HCT116 (cell line): Measurements from ENCODE around the gene SNTB2. TPM values are rescaled to one million over a fixed set of nuclear protein-coding genes. Genes with fewer than 3 reads are reported as not detected.

Source experiments
- ATAC-seq: fragments of 200-7000 bp; cut with Tn5 transposase; 2 replicates; pipeline ENCODE4 v1.9.1; 2020; ENCODE audit warnings: mild to moderate bottlenecking, moderate library complexity
- BruUV-seq: library from RNA; stranded (reverse); fragments of 400-500 nt; replicated peaks from 2 replicates; lab custom pipeline; 2021; lab: Mats Ljungman, UMichigan
- CTCF ChIA-PET: fragments of 300-600 bp; sonication (Branson Sonifier 250); formaldehyde crosslinking; loops from one replicate; lab custom pipeline; 2021; ENCODE audit warnings: antibody characterized with exemption; lab: Charles Lee
- POLR2A ChIA-PET: fragments of 300-600, 350-600 bp; sonication (Branson Sonifier 250); formaldehyde crosslinking; loops from one replicate; lab custom pipeline; 2021; ENCODE audit warnings: antibody characterized with exemption; lab: Charles Lee
- RAD21 ChIA-PET, 2 experiments: fragments of 300-600 bp; sonication (Branson Sonifier 250); formaldehyde crosslinking; loops; one replicate each; lab custom pipeline; 2023; ENCODE audit warnings: low total read pairs in 2 of 2; ENCODE audit not compliant: uncharacterized antibody in 2 of 2, unreplicated experiment in 2 of 2, low non-redundant PET in 1 of 2; lab: Charles Lee
- DNase-seq: peaks from one replicate; pipeline ENCODE4 v3.0.0-alpha.2; 2010; ENCODE audit warnings: low read depth, low spot score
- H2AFZ ChIP-seq: fragments of 200-600 bp; shearing (Covaris generic), sonication (generic); 2 replicates; pipeline ENCODE4 v1.6.1; 2017; ENCODE audit warnings: low read depth, mixed run types, mixed read lengths, antibody characterized with exemption, low read length; ENCODE audit not compliant: poor library complexity, severe bottlenecking
- H3K27ac ChIP-seq: 2 replicates; pipeline ENCODE4 v1.5.1; 2012; ENCODE audit warnings: low read depth, low read length
- H3K27me3 ChIP-seq: fragments of 200-600 bp; sonication (generic); 2 replicates; pipeline ENCODE4 v1.6.1; 2016; ENCODE audit warnings: mixed run types, low read length, mixed read lengths; ENCODE audit not compliant: insufficient read depth
- H3K36me3 ChIP-seq, 2 experiments: fragments of 200-500 bp in 1 of 2; fragments of 200-600 bp in 1 of 2; sonication (Bioruptor generic) in 1 of 2; sonication (generic) in 1 of 2; 2 replicates each; pipeline versions ENCODE4 v1.5.1 to v1.6.1; 2014 to 2016; ENCODE audit warnings: low read length in 2 of 2, inconsistent platforms in 1 of 2, mixed read lengths in 1 of 2, mixed run types in 1 of 2; ENCODE audit not compliant: insufficient read depth in 2 of 2, control insufficient read depth in 1 of 2
- H3K4me1 ChIP-seq, 2 experiments: fragments of 200-600 bp in 1 of 2; sonication (generic) in 1 of 2; 2 replicates each; pipeline versions ENCODE4 v1.5.1 to v1.6.1; 2012 to 2017; ENCODE audit warnings: low read length in 2 of 2, inconsistent platforms in 1 of 2, mild to moderate bottlenecking in 1 of 2, mixed read lengths in 1 of 2, mixed run types in 1 of 2, moderate library complexity in 1 of 2; ENCODE audit not compliant: insufficient read depth in 2 of 2, control insufficient read depth in 1 of 2
- H3K4me2 ChIP-seq: fragments of 200-600 bp; sonication (generic); 2 replicates; pipeline ENCODE4 v1.6.1; 2017; ENCODE audit warnings: mixed run types, low read length, mixed read lengths
- H3K4me3 ChIP-seq, 2 experiments: fragments of 200-600 bp in 1 of 2; sonication (generic) in 1 of 2; replicated peaks in 1 of 2; 2 replicates each; pipeline ENCODE4 v1.5.1; 2011 to 2016; ENCODE audit warnings: low read length in 2 of 2, control low read depth in 1 of 2, low read depth in 1 of 2, mild to moderate bottlenecking in 1 of 2, mixed read lengths in 1 of 2, mixed run types in 1 of 2
- H3K79me2 ChIP-seq: fragments of 200-600 bp; sonication (generic); 2 replicates; pipeline ENCODE4 v1.6.1; 2017; ENCODE audit warnings: mild to moderate bottlenecking, mixed run types, low read length, moderate library complexity, mixed read lengths; ENCODE audit not compliant: insufficient read depth
- H3K9ac ChIP-seq: fragments of 200-600 bp; sonication (generic); 2 replicates; pipeline ENCODE4 v1.6.1; 2016; ENCODE audit warnings: low read length, mixed read lengths
- H3K9me2 ChIP-seq: fragments of 200-600 bp; sonication (generic), shearing (Covaris generic); 2 replicates; pipeline ENCODE4 v1.6.1; 2017; ENCODE audit warnings: mixed run types, mild to moderate bottlenecking, moderate library complexity; ENCODE audit not compliant: insufficient read depth
- H3K9me3 ChIP-seq, 2 experiments: fragments of 200-500 bp in 1 of 2; fragments of 200-600 bp in 1 of 2; sonication (Bioruptor generic) in 1 of 2; sonication (generic) in 1 of 2; 2 replicates each; pipeline ENCODE4 v1.6.1; 2014 to 2017; ENCODE audit warnings: low read length in 2 of 2, mixed read lengths in 2 of 2, inconsistent platforms in 1 of 2, low read depth in 1 of 2, mild to moderate bottlenecking in 1 of 2, mixed run types in 1 of 2, moderate library complexity in 1 of 2; ENCODE audit not compliant: control insufficient read depth in 1 of 2, insufficient read depth in 1 of 2
- H4K20me1 ChIP-seq: fragments of 200-600 bp; sonication (generic), shearing (Covaris generic); 2 replicates; pipeline ENCODE4 v1.6.1; 2017; ENCODE audit warnings: mixed run types, mild to moderate bottlenecking, moderate library complexity; ENCODE audit not compliant: insufficient read depth
- CBX3 ChIP-seq: IDR thresholded peaks from 2 replicates; pipeline ENCODE4 v1.6.1; 2012; ENCODE audit warnings: low read depth
- CEBPB ChIP-seq: IDR thresholded peaks from 2 replicates; pipeline ENCODE4 v1.6.1; 2012; ENCODE audit warnings: low read depth
- EGR1 ChIP-seq: IDR thresholded peaks from 2 replicates; pipeline ENCODE4 v1.6.1; 2012; ENCODE audit warnings: low read depth
- ELF1 ChIP-seq: IDR thresholded peaks from 2 replicates; pipeline ENCODE4 v1.6.1; 2012; ENCODE audit warnings: low read depth, borderline replicate concordance
- EZH2 ChIP-seq: fragments of 200-600 bp; sonication (generic); IDR thresholded peaks from 2 replicates; pipeline ENCODE4 v1.6.1; 2017; ENCODE audit warnings: antibody characterized with exemption, mixed run types
- EZH2phosphoT487 ChIP-seq: fragments of 200-600 bp; IDR thresholded peaks from 2 replicates; pipeline ENCODE4 v1.6.1; 2018; ENCODE audit warnings: antibody characterized with exemption, borderline replicate concordance
- FOSL1 ChIP-seq: IDR thresholded peaks from 2 replicates; pipeline ENCODE4 v1.6.1; 2012; ENCODE audit warnings: low read depth
- POLR2A ChIP-seq: IDR thresholded peaks from 2 replicates; pipeline ENCODE4 v1.7.0; 2011; ENCODE audit warnings: borderline replicate concordance; ENCODE audit not compliant: insufficient read depth, insufficient read length; ENCODE audit errors: extremely low read depth
- POLR2AphosphoS5 ChIP-seq: IDR thresholded peaks from 2 replicates; pipeline ENCODE4 v1.6.1; 2011; ENCODE audit warnings: mild to moderate bottlenecking, low read depth, low read length, moderate library complexity
- RAD21 ChIP-seq: IDR thresholded peaks from 2 replicates; pipeline ENCODE4 v1.6.1; 2012; ENCODE audit warnings: low read depth, mild to moderate bottlenecking
- SIN3A ChIP-seq: IDR thresholded peaks from 2 replicates; pipeline ENCODE4 v1.6.1; 2012; ENCODE audit warnings: low read depth
- SP1 ChIP-seq: IDR thresholded peaks from 2 replicates; pipeline ENCODE4 v1.6.1; 2012; ENCODE audit warnings: low read depth
- SRF ChIP-seq: IDR thresholded peaks from 2 replicates; pipeline ENCODE4 v1.6.1; 2012; ENCODE audit warnings: low read depth
- YY1 ChIP-seq: IDR thresholded peaks from 2 replicates; pipeline ENCODE4 v1.6.1; 2011; ENCODE audit warnings: low read length, low read depth, moderate library complexity, mild to moderate bottlenecking; ENCODE audit not compliant: insufficient replicate concordance; ENCODE audit errors: extremely low read depth
- ZFX ChIP-seq: fragments of 450-650 bp; IDR thresholded peaks from 2 replicates; pipeline ENCODE4 v1.6.1; 2017
- ZNF274 ChIP-seq: fragments of 200-500 bp; sonication (Bioruptor generic); IDR thresholded peaks from 2 replicates; pipeline ENCODE4 v1.6.1; 2014; ENCODE audit warnings: mild to moderate bottlenecking, low read depth, low read length, inconsistent platforms
- intact Hi-C: fragments of 100-400 bp; cut with micrococcal nuclease; formaldehyde crosslinking; loops from 2 replicates; pipeline ENCODE4 v1.10.0; 2022
- total RNA-seq: library from RNA; stranded (reverse); gene quantifications from one replicate; pipeline ENCODE4 v1.2.1, GENCODE V29; 2021; ENCODE audit not compliant: unreplicated experiment
- TF ChIP-seq, protein P1 (sequence below), 3 experiments: fragments of 200-600 bp in 1 of 3; sonication (generic) in 1 of 3; IDR thresholded peaks in 2 of 3; conservative IDR thresholded peaks in 1 of 3; 2 replicates each; pipeline ENCODE4 v1.5.1; 2012 to 2017; ENCODE audit warnings: low read depth in 2 of 3, low read length in 2 of 3, antibody characterized with exemption in 1 of 3, borderline replicate concordance in 1 of 3, control low read depth in 1 of 3, mild to moderate bottlenecking in 1 of 3, mixed read lengths in 1 of 3, mixed run types in 1 of 3, moderate library complexity in 1 of 3; ENCODE audit not compliant: insufficient read depth in 1 of 3
- TF ChIP-seq, protein P2 (sequence below): IDR thresholded peaks from 2 replicates; pipeline ENCODE4 v1.6.1; 2011; ENCODE audit warnings: mild to moderate bottlenecking, low read length, moderate library complexity; ENCODE audit not compliant: insufficient replicate concordance; ENCODE audit errors: extremely low read depth

The SNTB2 gene
- total RNA-seq, 1 experiment from 2014 or later = 38.1 TPM

DNA sequence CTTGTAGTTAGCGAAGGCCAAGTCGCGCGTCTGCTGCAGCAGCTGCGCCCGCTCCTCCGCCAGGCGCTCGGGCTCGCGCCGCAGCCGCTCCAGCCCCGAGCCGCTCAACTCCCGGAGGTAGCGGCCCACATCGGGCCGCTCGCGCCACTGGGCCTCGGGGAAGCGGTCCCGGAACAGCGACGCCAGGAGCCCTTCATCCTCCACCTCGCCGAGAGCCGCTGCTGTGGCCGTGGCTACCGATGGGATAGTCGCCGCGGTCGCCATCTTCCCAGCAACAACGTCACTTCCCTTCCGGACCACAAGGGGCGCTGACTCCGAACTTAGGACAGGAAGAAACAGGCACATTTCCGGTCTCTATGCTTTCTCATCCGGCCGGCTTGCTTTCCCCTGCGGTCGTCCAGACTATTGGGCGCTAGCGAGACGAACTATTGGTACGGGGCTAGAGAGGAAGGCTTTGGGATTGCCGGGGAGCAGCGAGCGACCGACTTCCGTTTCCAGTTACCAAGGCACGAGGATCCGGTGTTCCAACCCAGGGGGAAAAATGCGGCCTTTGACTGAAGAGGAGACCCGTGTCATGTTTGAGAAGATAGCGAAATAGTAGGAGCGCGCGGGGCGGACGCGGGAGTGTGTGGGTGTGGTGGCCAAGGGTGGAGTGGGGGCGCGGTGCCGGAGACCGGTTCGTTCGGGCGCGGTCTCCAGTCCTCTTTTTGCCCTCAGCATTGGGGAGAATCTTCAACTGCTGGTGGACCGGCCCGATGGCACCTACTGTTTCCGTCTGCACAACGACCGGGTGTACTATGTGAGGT is 152.5 kb downstream of the SNTB2 start, which contains the start of the genes COG8 and NIP7 (continued):
- TF ChIP-seq ZFX (peak; percentile 57; the same call in 1 of the 2 replicates), EGR1 (no peak), EZH2 (no peak), RAD21 (no peak), CEBPB (no peak)
- TF ChIP-seq, all 23 proteins: peak for 11

DNA sequence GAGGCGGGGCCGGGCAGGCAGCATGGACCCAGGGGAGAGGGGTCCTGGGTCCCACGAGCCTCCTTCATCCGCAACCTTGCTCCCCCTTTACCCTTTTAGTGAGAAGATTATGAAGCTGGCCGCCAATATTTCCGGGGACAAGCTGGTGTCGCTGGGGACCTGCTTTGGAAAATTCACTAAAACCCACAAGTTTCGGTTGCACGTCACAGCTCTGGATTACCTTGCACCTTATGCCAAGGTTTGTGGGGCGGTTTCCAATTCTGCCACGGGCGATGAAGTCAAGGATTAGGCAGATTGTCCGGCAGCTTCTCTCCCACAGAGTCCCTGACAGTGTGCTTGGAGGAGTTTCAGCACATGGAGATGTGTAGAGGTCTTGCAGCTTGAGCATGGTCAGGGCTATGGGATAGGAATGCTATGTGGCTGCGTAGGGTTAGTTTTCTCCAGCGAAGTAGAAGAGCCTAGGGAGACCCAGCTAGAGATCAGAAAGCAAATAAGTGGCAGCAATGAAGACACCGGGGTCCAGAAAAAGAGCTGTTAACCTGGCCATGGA is 153.2 kb downstream of the SNTB2 start:
- intact Hi-C loops = no loop called here
- Histone ChIP-seq H3K79me2 (peaks cover 69% of the 10 kb centered on the region), H2AFZ (no peak overlapping the region), H3K9me3 (no peaks in the 10 kb centered on the region), H3K27ac (peak overlapping the region; percentile 90), H3K27me3 (no peaks in the 10 kb centered on the region), H4K20me1 (no peaks in the 10 kb centered on the region; the same call in 1 of the 2 replicates), H3K4me2 (peak overlapping the region; percentile 91), H3K36me3 (peaks cover 13 to 39% of the 10 kb centered on the region in 2 experiments; a peak in 3 of 4 replicates), H3K9ac (peak overlapping the region; percentile 96), H3K4me1 (peaks cover 11 to 29% of the 10 kb centered on the region in 2 experiments), H3K9me2 (no peaks in the 10 kb centered on the region), H3K4me3 (peak overlapping the region; percentile 71 to 94)
- ChIA-PET POLR2A (interaction anchor here (1.3 kb wide), 1 partner anchor 10 kb away, joined by 3 read pairs; the partner anchor contains the start of gene PDF), RAD21 (interaction anchor here in 1 of 2 experiments (0.6 kb wide), 1 partner anchor 12 kb away, joined by 3 read pairs; no protein-coding TSS in a partner anchor), CTCF (no interaction called here)
- DNase-seq (no peak), ATAC-seq (no peak)
- TSS peak; percentile 75 for BruUV-seq
- no peak for TF ChIP-seq POLR2A
- no peak for TF ChIP-seq FOSL1
- no peak for TF ChIP-seq YY1
- TF ChIP-seq CEBPB = no peak
- TF ChIP-seq, protein P1, sequence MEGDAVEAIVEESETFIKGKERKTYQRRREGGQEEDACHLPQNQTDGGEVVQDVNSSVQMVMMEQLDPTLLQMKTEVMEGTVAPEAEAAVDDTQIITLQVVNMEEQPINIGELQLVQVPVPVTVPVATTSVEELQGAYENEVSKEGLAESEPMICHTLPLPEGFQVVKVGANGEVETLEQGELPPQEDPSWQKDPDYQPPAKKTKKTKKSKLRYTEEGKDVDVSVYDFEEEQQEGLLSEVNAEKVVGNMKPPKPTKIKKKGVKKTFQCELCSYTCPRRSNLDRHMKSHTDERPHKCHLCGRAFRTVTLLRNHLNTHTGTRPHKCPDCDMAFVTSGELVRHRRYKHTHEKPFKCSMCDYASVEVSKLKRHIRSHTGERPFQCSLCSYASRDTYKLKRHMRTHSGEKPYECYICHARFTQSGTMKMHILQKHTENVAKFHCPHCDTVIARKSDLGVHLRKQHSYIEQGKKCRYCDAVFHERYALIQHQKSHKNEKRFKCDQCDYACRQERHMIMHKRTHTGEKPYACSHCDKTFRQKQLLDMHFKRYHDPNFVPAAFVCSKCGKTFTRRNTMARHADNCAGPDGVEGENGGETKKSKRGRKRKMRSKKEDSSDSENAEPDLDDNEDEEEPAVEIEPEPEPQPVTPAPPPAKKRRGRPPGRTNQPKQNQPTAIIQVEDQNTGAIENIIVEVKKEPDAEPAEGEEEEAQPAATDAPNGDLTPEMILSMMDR (IDR thresholded peaks at IDR 0.05 in 2 of 3, conservative IDR thresholded peaks at IDR 0.05 in 1 of 3; ENCODE audit: borderline replicate concordance in 1 of 3, insufficient read depth in 1 of 3, low read depth in 2 of 3, low read length in 2 of 3) = no peak
- TF ChIP-seq EZH2phosphoT487 = no peak
- TF ChIP-seq SRF = no peak
- no peak for TF ChIP-seq SIN3A
- TF ChIP-seq, protein P2, sequence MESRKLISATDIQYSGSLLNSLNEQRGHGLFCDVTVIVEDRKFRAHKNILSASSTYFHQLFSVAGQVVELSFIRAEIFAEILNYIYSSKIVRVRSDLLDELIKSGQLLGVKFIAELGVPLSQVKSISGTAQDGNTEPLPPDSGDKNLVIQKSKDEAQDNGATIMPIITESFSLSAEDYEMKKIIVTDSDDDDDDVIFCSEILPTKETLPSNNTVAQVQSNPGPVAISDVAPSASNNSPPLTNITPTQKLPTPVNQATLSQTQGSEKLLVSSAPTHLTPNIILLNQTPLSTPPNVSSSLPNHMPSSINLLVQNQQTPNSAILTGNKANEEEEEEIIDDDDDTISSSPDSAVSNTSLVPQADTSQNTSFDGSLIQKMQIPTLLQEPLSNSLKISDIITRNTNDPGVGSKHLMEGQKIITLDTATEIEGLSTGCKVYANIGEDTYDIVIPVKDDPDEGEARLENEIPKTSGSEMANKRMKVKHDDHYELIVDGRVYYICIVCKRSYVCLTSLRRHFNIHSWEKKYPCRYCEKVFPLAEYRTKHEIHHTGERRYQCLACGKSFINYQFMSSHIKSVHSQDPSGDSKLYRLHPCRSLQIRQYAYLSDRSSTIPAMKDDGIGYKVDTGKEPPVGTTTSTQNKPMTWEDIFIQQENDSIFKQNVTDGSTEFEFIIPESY = no peak
- no peak for TF ChIP-seq ZNF274
- TF ChIP-seq SP1 = no peak
- no peak for TF ChIP-seq CBX3
- TF ChIP-seq ELF1 = no peak
- no peak for TF ChIP-seq POLR2AphosphoS5
